Measurements from ENCODE around the gene KAZN.

KAZN gene

GRCh38 chr1:14945132-14946010 is 346.9 kb downstream of the KAZN start:
- no peak for DNase-seq

- no peak for DNase-seq
Observed at GRCh38 chr1:14946011-14946359, 347.5 kb downstream of the KAZN start.

GRCh38 chr1:14946684-14947238 is 348.3 kb downstream of the KAZN start:
- DNase-seq: no peak

- DNase-seq: no peak
Observed at GRCh38 chr1:14947421-14947820, 348.9 kb downstream of the KAZN start.

GRCh38 chr1:14948112-14948652 is 349.7 kb downstream of the KAZN start:
- DNase-seq: no peak

- no peak for DNase-seq
Observed at GRCh38 chr1:14949270-14949835, 350.9 kb downstream of the KAZN start.

- no peak for DNase-seq
Observed at GRCh38 chr1:14949836-14950713, 351.6 kb downstream of the KAZN start.

GRCh38 chr1:14951766-14952165 is 353.3 kb downstream of the KAZN start:
- no peak for DNase-seq

- DNase-seq: no peak
Observed at GRCh38 chr1:14952626-14953314, 354.3 kb downstream of the KAZN start.

- DNase-seq: no peak
Observed at GRCh38 chr1:14954210-14954609, 355.7 kb downstream of the KAZN start.

GRCh38 chr1:14954930-14955329 is 356.4 kb downstream of the KAZN start:
- no peak for DNase-seq

GRCh38 chr1:14955402-14955801 is 356.9 kb downstream of the KAZN start:
- no peak for DNase-seq

GRCh38 chr1:14955976-14956375 is 357.5 kb downstream of the KAZN start:
- DNase-seq: no peak

- DNase-seq: no peak
Observed at GRCh38 chr1:14956579-14957195, 358.2 kb downstream of the KAZN start.

- no peak for DNase-seq
Observed at GRCh38 chr1:14957375-14958098, 359.1 kb downstream of the KAZN start.

- DNase-seq: no peak
Observed at GRCh38 chr1:14958249-14959058, 360.0 kb downstream of the KAZN start.

GRCh38 chr1:14959059-14959694 is 360.7 kb downstream of the KAZN start:
- DNase-seq: no peak

- no peak for DNase-seq
Observed at GRCh38 chr1:14961661-14962267, 363.3 kb downstream of the KAZN start.

- DNase-seq: no peak
Observed at GRCh38 chr1:14962407-14962806, 363.9 kb downstream of the KAZN start.

Measured in activated gamma-delta T cell treated with Interleukin-2 at 50 U/mL for 16 hours (primary cell).